AG10803 (cell line): ENCODE data around the gene FXYD6.

ENCODE experiments used
- DNase-seq: peaks from one replicate; pipeline ENCODE4 v3.0.0; 2010; ENCODE audit warnings: low read depth
- H3K4me3 ChIP-seq: 2 replicates; pipeline ENCODE4 v1.5.1; 2011; ENCODE audit warnings: mild to moderate bottlenecking, low read length, control low read depth
- TF ChIP-seq, protein P1 (sequence below): conservative IDR thresholded peaks from 2 replicates; pipeline ENCODE4 v1.5.1; 2011; ENCODE audit warnings: mild to moderate bottlenecking, low read length, control low read depth, inconsistent platforms

FXYD6 gene

DNA sequence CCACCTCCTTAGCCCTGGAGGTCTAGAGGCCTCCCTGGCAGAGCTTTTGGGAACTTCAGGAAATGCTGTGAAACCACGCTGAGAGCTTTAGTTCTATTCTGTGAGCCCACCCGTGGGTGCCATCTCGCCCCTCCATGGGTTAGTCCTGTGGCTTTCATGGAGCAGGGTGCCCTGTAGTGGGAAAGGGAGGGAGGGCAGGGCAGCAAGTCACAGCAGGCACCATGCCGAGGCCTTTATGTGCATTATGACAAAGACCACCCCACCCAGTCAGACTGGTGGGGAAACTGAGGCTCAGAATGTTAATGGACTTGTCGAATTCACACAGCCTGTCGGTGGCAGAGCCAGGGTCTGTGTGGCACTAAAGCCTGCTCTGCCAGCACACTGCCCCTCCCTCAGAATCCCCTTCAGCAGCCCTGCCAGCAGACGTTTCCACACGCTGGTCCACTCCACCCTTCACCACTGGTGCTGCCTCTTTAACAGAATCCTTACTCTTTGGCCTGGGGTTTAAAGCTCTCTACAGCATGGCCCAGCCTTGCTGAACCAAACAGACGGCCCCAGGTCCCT is 39.3 kb upstream of the FXYD6 start:
- H3K4me3 ChIP-seq = no peak overlapping the region
- DNase-seq = no peak
- TF ChIP-seq, protein P1, sequence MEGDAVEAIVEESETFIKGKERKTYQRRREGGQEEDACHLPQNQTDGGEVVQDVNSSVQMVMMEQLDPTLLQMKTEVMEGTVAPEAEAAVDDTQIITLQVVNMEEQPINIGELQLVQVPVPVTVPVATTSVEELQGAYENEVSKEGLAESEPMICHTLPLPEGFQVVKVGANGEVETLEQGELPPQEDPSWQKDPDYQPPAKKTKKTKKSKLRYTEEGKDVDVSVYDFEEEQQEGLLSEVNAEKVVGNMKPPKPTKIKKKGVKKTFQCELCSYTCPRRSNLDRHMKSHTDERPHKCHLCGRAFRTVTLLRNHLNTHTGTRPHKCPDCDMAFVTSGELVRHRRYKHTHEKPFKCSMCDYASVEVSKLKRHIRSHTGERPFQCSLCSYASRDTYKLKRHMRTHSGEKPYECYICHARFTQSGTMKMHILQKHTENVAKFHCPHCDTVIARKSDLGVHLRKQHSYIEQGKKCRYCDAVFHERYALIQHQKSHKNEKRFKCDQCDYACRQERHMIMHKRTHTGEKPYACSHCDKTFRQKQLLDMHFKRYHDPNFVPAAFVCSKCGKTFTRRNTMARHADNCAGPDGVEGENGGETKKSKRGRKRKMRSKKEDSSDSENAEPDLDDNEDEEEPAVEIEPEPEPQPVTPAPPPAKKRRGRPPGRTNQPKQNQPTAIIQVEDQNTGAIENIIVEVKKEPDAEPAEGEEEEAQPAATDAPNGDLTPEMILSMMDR = no peak

DNA sequence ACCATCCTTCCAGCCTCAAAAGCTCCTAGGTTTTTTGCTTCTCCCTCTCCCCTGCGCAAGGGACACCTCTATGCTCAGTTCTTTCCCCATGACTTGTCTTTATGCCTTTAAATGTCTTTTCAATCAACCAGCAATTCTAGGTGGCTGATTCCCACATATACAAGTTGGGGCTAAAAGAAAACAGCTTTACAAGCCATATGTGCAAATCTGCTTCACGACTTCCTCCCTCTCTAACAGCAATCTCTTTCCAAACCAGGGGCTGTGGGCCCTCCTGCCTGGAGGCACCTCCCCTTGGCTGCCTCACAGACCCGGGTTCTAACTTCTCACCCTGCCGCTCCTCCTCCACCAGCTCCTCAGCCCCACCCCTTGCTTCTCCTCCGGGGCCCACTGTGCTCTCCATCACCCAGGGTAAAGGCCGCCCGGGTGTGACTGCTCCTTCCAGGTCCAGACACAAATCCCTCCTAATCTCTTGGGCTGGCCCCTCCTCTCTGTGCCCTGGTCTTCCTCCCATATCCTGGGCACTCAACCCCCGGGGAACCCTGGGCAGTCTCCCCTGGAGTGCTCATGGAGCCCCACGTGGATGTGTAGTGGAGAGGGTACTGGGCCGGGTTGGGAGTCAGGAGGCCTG is 38.6 kb upstream of the FXYD6 start:
- H3K4me3 ChIP-seq = no peak overlapping the region
- TF ChIP-seq, protein P1 = no peak
- no peak for DNase-seq

DNA sequence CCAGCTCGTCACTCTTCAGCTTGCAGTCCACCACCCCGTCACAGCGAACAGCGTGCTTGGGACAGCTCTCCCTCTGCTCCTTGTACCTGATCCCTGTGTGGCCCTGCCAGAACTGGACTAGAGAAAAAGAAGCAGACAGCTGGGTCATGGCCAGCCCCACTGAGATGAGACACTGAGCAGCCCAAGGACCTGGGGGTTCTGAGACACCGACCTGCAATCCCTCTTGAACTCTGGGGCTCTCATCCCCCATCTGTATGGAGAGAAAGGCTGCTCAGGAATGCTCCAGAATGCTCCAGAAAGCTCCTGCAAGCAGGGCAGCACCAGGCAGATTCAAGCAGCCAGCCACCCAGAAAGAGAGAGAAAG is 37.9 kb upstream of the FXYD6 start:
- no peak overlapping the region for H3K4me3 ChIP-seq
- no peak for DNase-seq
- TF ChIP-seq, protein P1 = no peak

DNA sequence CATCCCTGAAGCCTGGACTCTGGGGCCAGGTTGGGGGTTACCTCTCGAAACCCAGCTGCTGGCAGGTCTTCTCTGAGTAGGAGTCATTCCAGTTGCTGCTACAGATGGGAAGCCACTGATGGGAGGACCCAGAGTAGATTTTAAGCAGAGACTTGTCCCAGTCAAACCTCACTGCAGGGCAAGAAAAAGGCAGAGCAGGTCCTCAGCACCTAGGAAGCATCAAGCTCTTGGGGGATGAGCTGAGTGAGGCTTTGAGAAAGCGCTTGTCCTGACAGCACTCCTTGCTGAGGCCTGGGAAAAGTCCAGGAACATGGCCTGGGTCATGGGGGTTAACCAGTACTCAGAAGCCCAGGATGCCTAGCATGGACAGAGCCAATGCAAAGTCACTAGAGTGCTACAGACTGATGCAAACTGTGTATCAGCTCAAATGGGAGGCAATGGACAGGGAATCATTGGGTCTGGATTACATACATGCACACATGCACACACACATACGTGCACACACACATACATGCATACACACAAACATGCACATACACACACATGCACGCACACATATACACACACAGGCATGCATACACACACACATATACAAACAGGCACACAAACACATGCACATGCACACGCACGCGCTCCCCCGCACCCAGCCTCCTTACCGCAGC is 37.4 kb upstream of the FXYD6 start:
- TF ChIP-seq, protein P1 = no peak
- no peak for DNase-seq
- H3K4me3 ChIP-seq = no peak overlapping the region

DNA sequence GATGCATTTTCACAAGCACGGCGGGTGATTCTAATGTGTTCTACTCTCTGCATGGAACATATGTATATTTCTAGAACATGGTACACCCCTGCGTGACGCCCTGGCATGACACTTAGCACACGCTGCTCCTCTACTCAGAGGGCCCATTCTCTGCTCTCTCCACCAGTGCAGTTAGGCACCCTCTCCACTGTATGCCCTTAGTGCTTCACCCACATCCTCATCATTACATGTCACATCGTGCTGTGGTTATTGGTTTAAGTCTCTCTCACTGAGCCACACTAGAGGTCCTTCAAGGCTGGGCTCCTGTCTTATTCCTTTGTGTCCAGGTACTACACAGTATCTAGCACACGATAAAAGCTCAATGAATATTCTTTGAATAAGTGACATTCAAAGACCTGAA is 36.0 kb upstream of the FXYD6 start:
- no peak overlapping the region for H3K4me3 ChIP-seq
- TF ChIP-seq, protein P1 = no peak
- DNase-seq = no peak

DNA sequence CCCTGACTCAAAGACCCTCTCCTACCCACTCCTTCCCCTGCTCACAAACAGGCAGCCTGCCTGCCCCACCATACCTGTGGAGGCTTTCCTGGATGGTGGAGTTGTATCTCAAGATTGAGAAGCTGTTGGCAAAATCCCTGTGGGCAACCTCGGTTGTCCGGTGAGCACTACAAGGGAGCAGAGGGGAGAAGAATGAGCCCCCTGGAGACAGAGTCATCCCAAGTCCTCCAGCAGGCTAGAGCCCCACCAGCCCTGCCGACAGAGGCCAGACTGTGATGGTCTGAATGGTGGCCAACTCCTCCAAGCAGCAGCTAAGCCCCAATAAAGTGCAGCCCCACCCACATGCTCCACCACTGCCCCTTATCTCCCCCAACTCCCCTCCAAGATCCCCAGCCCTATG is 35.2 kb upstream of the FXYD6 start:
- H3K4me3 ChIP-seq = no peak overlapping the region
- TF ChIP-seq, protein P1 = no peak
- no peak for DNase-seq
